ENCODE data around the gene SRXN1.

DNA sequence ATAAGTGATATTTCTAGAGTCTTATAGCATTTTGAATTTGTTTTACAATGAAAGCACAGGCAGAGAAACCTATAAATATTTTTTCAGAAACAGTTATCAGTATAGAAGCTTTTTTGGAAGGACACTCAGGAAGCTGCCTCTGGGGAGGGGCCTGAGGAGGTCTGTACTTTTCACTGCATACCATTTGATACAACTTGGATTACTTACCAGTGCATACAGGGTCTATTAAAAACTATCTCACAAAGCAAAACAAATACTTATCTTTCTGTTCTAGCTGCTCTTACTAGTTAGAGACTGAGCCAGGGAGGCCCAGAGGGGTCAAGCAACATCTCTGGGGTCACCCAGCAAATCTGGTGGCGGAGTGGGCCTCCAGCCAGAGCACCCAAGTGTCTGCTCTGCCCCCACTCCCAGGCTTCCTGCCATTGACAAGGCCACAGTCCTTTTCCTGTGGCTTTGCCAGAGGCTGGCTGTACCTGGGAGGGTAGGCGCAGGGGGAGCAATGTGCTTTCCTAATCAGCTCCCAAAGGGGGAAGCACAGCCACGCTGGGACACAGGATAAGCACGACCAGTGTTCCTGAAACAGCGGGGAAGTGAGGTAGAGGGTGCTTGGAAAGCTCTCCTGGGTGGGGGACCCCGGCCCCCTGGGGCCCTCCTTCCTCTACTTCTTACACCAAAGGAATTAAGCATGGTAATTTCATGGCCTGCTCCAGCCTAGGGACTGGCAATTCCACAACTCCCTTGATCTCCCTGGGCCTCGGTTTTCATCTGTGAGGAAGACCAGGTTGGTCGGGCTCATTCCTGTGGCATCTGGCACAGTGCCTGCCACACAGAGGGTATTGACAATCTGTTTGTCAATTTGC lies 50.7 kb downstream of the SRXN1 start:
- TF ChIP-seq, protein P1, sequence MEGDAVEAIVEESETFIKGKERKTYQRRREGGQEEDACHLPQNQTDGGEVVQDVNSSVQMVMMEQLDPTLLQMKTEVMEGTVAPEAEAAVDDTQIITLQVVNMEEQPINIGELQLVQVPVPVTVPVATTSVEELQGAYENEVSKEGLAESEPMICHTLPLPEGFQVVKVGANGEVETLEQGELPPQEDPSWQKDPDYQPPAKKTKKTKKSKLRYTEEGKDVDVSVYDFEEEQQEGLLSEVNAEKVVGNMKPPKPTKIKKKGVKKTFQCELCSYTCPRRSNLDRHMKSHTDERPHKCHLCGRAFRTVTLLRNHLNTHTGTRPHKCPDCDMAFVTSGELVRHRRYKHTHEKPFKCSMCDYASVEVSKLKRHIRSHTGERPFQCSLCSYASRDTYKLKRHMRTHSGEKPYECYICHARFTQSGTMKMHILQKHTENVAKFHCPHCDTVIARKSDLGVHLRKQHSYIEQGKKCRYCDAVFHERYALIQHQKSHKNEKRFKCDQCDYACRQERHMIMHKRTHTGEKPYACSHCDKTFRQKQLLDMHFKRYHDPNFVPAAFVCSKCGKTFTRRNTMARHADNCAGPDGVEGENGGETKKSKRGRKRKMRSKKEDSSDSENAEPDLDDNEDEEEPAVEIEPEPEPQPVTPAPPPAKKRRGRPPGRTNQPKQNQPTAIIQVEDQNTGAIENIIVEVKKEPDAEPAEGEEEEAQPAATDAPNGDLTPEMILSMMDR (IDR thresholded peaks at IDR 0.05; ENCODE audit: borderline replicate concordance, extremely low read depth, low read length, poor library complexity, severe bottlenecking): no peak
- TF ChIP-seq EZH2 (IDR thresholded peaks at IDR 0.05; ENCODE audit: borderline replicate concordance, low read depth, low read length, severe bottlenecking): no peak
